Fibroblast of lung (primary cell): Measurements from ENCODE around the gene KRTAP17-1.

Experiments used
- CTCF ChIP-seq, 2 donors: IDR thresholded peaks in 1 of 2; conservative IDR thresholded peaks in 1 of 2; 1 replicate in 1 of 2; 2 replicates in 1 of 2; pipeline ENCODE4 v1.5.1; 2011 to 2012; ENCODE audit warnings: low read length in 2 of 2, control low read depth in 1 of 2, inconsistent platforms in 1 of 2, low read depth in 1 of 2, mild to moderate bottlenecking in 1 of 2
- EZH2 ChIP-seq: IDR thresholded peaks from 2 replicates; pipeline ENCODE4 v1.5.1; 2012; ENCODE audit warnings: low read length, control low read depth, mild to moderate bottlenecking; ENCODE audit errors: missing control alignments

GRCh38 chr17:41324180-41325075 lies 8.9 kb upstream of the KRTAP17-1 start:
- TF ChIP-seq EZH2 = no peak
- TF ChIP-seq CTCF (conservative IDR thresholded peaks at IDR 0.05 in 1 of 2, IDR thresholded peaks at IDR 0.05 in 1 of 2; ENCODE audit: low read depth in 1 of 2, low read length in 2 of 2) = no peak
